ENCODE measurements around the gene ZNF808.
"Not testable (repeated sequence)": the region's sequence is repeated elsewhere in the genome, so short reads cannot be mapped to it uniquely, and the experiment has no call there.

ZNF808 gene

GRCh38 chr19:52542984-52543664, 15.7 kb downstream of the ZNF808 start:
- TF ChIP-seq CTCF (IDR thresholded peaks at IDR 0.05; ENCODE audit: low read depth, low read length, poor library complexity, severe bottlenecking) (no peak), EZH2phosphoT487 (IDR thresholded peaks at IDR 0.05; ENCODE audit: borderline replicate concordance, low read length) (no peak)
- Histone ChIP-seq H3F3A (ENCODE audit: control insufficient read depth, insufficient read depth) (no peaks in the 10 kb centered on the region), H4K20me1 (ENCODE audit: control insufficient read depth, insufficient read depth, low read depth, low read length) (no peaks in the 10 kb centered on the region), H3K79me2 (ENCODE audit: control insufficient read depth, low read length) (peaks cover 33% of the 10 kb centered on the region), H3K4me2 (ENCODE audit: low read length) (no peak overlapping the region), H3K27me3 (ENCODE audit: control insufficient read depth, low read length) (no peaks in the 10 kb centered on the region), H3K9me2 (replicated peaks; ENCODE audit: control insufficient read depth, low read length) (no peaks in the 10 kb centered on the region), H3K4me1 (ENCODE audit: control insufficient read depth, low read length) (no peaks in the 10 kb centered on the region), H3K4me3 (ENCODE audit: low read length) (no peak overlapping the region), H3K36me3 (ENCODE audit: control insufficient read depth, low read length) (peaks cover 56% of the 10 kb centered on the region), H3K27ac (ENCODE audit: low read depth, low read length) (no peak overlapping the region), H3K9me3 (ENCODE audit: control insufficient read depth, insufficient read depth, low read length) (no peaks in the 10 kb centered on the region)

- H3F3A ChIP-seq (ENCODE audit: control insufficient read depth, insufficient read depth) = no peaks in the 10 kb centered on the region
- peaks cover 80% of the 10 kb centered on the region for H3K36me3 ChIP-seq (ENCODE audit: control insufficient read depth, low read length)
- H3K4me3 ChIP-seq (ENCODE audit: low read length) = no peak overlapping the region
- H3K9me2 ChIP-seq (replicated peaks; ENCODE audit: control insufficient read depth, low read length) = no peaks in the 10 kb centered on the region
- no peak for TF ChIP-seq EZH2phosphoT487 (IDR thresholded peaks at IDR 0.05; ENCODE audit: borderline replicate concordance, low read length)
- TF ChIP-seq CTCF (IDR thresholded peaks at IDR 0.05; ENCODE audit: low read depth, low read length, poor library complexity, severe bottlenecking) = no peak
- no peak overlapping the region for H3K27ac ChIP-seq (ENCODE audit: low read depth, low read length)
- peaks cover 10% of the 10 kb centered on the region for H3K79me2 ChIP-seq (ENCODE audit: control insufficient read depth, low read length)
- no peaks in the 10 kb centered on the region for H3K27me3 ChIP-seq (ENCODE audit: control insufficient read depth, low read length)
- H3K4me1 ChIP-seq (ENCODE audit: control insufficient read depth, low read length) = no peaks in the 10 kb centered on the region
- no peak overlapping the region for H3K4me2 ChIP-seq (ENCODE audit: low read length)
- peaks cover 40% of the 10 kb centered on the region for H3K9me3 ChIP-seq (ENCODE audit: control insufficient read depth, insufficient read depth, low read length)
- no peaks in the 10 kb centered on the region for H4K20me1 ChIP-seq (ENCODE audit: control insufficient read depth, insufficient read depth, low read depth, low read length)
These were observed 26.9 kb downstream of the ZNF808 start for GRCh38 chr19:52554216-52554971.

- peaks cover 19% of the 10 kb centered on the region for H3K79me2 ChIP-seq (ENCODE audit: control insufficient read depth, low read length)
- no peaks in the 10 kb centered on the region for H3K27me3 ChIP-seq (ENCODE audit: control insufficient read depth, low read length)
- H3K4me2 ChIP-seq (ENCODE audit: low read length) = no peak overlapping the region
- no peaks in the 10 kb centered on the region for H4K20me1 ChIP-seq (ENCODE audit: control insufficient read depth, insufficient read depth, low read depth, low read length)
- no peak overlapping the region for H3K27ac ChIP-seq (ENCODE audit: low read depth, low read length)
- no peaks in the 10 kb centered on the region for H3K9me2 ChIP-seq (replicated peaks; ENCODE audit: control insufficient read depth, low read length)
- H3K36me3 ChIP-seq (ENCODE audit: control insufficient read depth, low read length) = peaks cover 78% of the 10 kb centered on the region
- no peak overlapping the region for H3K4me3 ChIP-seq (ENCODE audit: low read length)
- H3K4me1 ChIP-seq (ENCODE audit: control insufficient read depth, low read length) = no peaks in the 10 kb centered on the region
- H3K9me3 ChIP-seq (ENCODE audit: control insufficient read depth, insufficient read depth, low read length) = peaks cover 36% of the 10 kb centered on the region
- H3F3A ChIP-seq (ENCODE audit: control insufficient read depth, insufficient read depth) = no peaks in the 10 kb centered on the region
- TF ChIP-seq CTCF (IDR thresholded peaks at IDR 0.05; ENCODE audit: low read depth, low read length, poor library complexity, severe bottlenecking) = no peak
- TF ChIP-seq EZH2phosphoT487 (IDR thresholded peaks at IDR 0.05; ENCODE audit: borderline replicate concordance, low read length) = no peak
These were observed 29.9 kb downstream of the ZNF808 start for GRCh38 chr19:52557231-52557995.

- not testable (repeated sequence) for H3K4me1 ChIP-seq (ENCODE audit: control insufficient read depth, low read length); H3K4me2 ChIP-seq (ENCODE audit: low read length); H3F3A ChIP-seq (ENCODE audit: control insufficient read depth, insufficient read depth); H3K27ac ChIP-seq (ENCODE audit: low read depth, low read length); H3K4me3 ChIP-seq (ENCODE audit: low read length); H3K27me3 ChIP-seq (ENCODE audit: control insufficient read depth, low read length); H3K9me2 ChIP-seq (replicated peaks; ENCODE audit: control insufficient read depth, low read length); H4K20me1 ChIP-seq (ENCODE audit: control insufficient read depth, insufficient read depth, low read depth, low read length)
- Histone ChIP-seq H3K79me2 (ENCODE audit: control insufficient read depth, low read length) (peaks cover 19% of the 10 kb centered on the region), H3K9me3 (ENCODE audit: control insufficient read depth, insufficient read depth, low read length) (peaks cover 25% of the 10 kb centered on the region), H3K36me3 (ENCODE audit: control insufficient read depth, low read length) (peaks cover 75% of the 10 kb centered on the region)
These were observed 31.4 kb downstream of the ZNF808 start for GRCh38 chr19:52558732-52559445.

GRCh38 chr19:52561611-52562010, 34.1 kb downstream of the ZNF808 start:
- H3K4me3 ChIP-seq (ENCODE audit: low read length); H3K4me1 ChIP-seq (ENCODE audit: control insufficient read depth, low read length); H3K27ac ChIP-seq (ENCODE audit: low read depth, low read length); H3F3A ChIP-seq (ENCODE audit: control insufficient read depth, insufficient read depth); H4K20me1 ChIP-seq (ENCODE audit: control insufficient read depth, insufficient read depth, low read depth, low read length); H3K4me2 ChIP-seq (ENCODE audit: low read length); H3K9me3 ChIP-seq (ENCODE audit: control insufficient read depth, insufficient read depth, low read length); H3K27me3 ChIP-seq (ENCODE audit: control insufficient read depth, low read length); H3K9me2 ChIP-seq (replicated peaks; ENCODE audit: control insufficient read depth, low read length): not testable (repeated sequence)
- H3K79me2 ChIP-seq (ENCODE audit: control insufficient read depth, low read length) = peaks cover 17% of the 10 kb centered on the region
- H3K36me3 ChIP-seq (ENCODE audit: control insufficient read depth, low read length) = peaks cover 56% of the 10 kb centered on the region

Data from DOHH2 (cell line).